ENCODE measurements around the gene ZNF710. TPM values are rescaled to one million over a fixed set of nuclear protein-coding genes. Genes with fewer than 3 reads are reported as not detected.

Gene ZNF710
- total RNA-seq, 1 donor from 2014 or later = 26.8 TPM

DNA sequence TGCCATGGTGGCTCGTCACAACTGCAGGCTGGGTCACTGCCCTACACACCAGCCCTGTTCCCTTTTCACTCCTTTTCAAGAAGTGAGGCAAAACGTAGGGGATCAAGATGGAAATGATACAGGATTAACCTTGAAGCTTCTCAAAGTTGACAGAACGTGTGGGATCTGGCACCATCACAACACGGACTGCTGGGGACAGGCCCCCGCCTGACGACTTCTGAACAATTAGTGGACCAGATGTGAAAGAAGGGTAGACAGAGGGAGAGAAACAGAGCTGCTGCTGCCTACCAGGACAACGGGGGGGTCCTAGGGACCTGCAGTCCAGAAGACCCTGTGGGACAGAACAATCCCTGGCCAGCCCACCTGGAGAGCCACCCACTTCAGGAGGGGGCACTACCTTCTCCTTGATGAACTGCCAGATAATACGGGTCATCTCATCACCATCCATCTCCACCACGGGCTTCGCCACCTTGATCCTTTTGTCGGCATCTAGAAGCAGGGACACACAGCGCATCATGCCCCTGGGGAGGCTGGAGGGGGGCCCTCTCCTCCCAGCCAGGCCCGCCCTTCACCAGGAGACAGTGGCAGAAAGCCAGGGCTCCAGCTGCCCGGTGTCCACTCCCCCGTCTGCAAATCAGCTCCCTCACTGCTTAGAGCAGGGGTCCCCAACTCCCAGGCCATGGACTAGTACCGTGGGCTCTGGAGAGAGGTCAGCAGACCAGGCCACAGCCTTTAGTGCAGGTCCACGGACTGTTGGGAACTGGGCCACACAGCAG, 90.2 kb downstream of the ZNF710 start:
- TF ChIP-seq, protein P1, sequence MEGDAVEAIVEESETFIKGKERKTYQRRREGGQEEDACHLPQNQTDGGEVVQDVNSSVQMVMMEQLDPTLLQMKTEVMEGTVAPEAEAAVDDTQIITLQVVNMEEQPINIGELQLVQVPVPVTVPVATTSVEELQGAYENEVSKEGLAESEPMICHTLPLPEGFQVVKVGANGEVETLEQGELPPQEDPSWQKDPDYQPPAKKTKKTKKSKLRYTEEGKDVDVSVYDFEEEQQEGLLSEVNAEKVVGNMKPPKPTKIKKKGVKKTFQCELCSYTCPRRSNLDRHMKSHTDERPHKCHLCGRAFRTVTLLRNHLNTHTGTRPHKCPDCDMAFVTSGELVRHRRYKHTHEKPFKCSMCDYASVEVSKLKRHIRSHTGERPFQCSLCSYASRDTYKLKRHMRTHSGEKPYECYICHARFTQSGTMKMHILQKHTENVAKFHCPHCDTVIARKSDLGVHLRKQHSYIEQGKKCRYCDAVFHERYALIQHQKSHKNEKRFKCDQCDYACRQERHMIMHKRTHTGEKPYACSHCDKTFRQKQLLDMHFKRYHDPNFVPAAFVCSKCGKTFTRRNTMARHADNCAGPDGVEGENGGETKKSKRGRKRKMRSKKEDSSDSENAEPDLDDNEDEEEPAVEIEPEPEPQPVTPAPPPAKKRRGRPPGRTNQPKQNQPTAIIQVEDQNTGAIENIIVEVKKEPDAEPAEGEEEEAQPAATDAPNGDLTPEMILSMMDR (IDR thresholded peaks at IDR 0.05; ENCODE audit: insufficient read depth, low read length, poor library complexity, severe bottlenecking) = no peak
- no peak for DNase-seq (ENCODE audit: low read depth)
- peaks cover 4% of the 10 kb centered on the region for H3K36me3 ChIP-seq (ENCODE audit: control insufficient read depth, insufficient read depth, low read length)
- H3K4me3 ChIP-seq (ENCODE audit: low read depth, low read length) = no peak overlapping the region
- H3K27me3 ChIP-seq (ENCODE audit: control insufficient read depth, insufficient read depth, low read length) = no peaks in the 10 kb centered on the region

DNA sequence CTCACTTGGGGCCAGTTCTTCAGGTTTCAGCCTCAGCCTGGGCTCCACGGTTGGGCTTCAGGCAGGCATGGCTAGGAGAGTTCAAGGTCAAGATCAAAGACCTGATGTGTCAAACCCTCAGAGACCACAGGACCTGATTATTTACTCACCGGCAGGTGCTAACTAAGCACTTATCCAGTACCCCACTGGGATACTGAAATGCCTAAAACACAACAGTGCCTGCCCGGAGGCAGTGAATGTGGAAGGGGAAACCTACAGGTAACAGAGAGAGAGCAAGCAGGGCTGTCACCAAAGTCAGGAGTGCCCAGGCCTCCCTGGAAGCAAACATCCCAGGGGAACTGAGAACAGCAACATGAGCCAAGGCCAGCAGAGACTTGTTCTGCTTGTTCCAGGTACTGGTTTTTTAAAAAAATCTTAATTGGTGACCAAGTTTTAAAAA, 94.4 kb downstream of the ZNF710 start:
- H3K36me3 ChIP-seq (ENCODE audit: control insufficient read depth, insufficient read depth, low read length) = no peaks in the 10 kb centered on the region
- TF ChIP-seq, protein P1 (IDR thresholded peaks at IDR 0.05; ENCODE audit: insufficient read depth, low read length, poor library complexity, severe bottlenecking) = no peak
- no peak overlapping the region for H3K4me3 ChIP-seq (ENCODE audit: low read depth, low read length)
- no peak for DNase-seq (ENCODE audit: low read depth)
- no peaks in the 10 kb centered on the region for H3K27me3 ChIP-seq (ENCODE audit: control insufficient read depth, insufficient read depth, low read length)

DNA sequence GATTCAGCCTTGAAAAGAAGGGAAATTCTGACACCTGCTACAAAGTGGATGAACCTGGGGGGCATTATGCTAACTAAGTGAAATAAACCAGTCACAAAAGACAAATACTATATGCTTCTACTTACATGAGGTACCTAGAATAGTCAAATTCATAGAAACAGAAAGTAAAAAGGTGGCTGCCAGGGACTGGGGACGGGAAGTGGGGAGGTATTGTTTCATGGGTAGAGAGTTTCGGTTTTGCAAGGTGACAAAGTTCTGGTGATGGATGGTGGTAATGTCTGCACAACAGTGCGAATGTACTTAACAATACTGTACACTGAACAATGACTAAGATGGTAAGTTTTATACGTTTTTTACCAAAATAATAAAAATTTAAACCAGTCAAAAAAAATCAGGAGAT, 96.4 kb downstream of the ZNF710 start:
- Histone ChIP-seq H3K4me3 (ENCODE audit: low read depth, low read length) (no peak overlapping the region), H3K36me3 (ENCODE audit: control insufficient read depth, insufficient read depth, low read length) (no peaks in the 10 kb centered on the region), H3K27me3 (ENCODE audit: control insufficient read depth, insufficient read depth, low read length) (no peaks in the 10 kb centered on the region)
- TF ChIP-seq, protein P1 (IDR thresholded peaks at IDR 0.05; ENCODE audit: insufficient read depth, low read length, poor library complexity, severe bottlenecking) = no peak
- no peak for DNase-seq (ENCODE audit: low read depth)

DNA sequence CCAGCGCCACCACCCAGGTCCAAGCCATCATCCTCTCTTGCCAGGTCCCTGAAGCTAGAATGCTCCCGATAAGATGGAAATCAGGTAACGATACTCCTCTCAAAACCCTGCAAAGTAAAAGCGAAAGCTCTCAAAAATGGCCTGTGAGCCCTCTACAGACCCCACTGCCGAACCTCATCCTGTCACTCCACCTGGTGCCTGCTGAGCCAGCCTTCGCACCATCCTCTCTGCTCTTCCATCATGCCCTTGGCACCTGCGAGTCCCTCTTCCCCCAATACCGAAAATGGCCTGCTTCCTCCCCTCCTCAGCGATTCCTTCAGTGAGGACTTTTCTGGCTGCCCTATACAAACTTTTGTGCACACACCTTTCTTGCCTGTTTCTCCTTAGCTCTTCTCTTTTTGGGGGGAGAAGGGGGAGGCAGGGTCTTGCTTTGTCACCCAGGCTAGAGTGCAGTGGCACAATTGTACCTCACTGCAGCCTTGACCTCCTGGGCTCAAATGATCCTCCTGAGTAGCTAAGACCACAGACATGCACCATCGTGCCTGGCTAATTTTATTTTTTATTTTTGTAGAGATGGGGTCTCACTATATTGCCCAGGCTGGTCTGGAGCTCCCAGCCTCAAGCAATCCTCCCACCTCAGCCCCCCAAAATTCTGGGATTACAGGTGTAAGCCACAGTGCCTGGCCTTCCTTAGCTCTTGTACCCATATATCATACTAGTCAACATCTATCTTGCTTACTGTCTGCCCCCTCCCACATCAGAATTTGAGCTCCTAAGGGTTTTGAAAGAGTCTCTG, 98.1 kb downstream of the ZNF710 start:
- Histone ChIP-seq H3K27me3 (ENCODE audit: control insufficient read depth, insufficient read depth, low read length) (no peaks in the 10 kb centered on the region), H3K36me3 (ENCODE audit: control insufficient read depth, insufficient read depth, low read length) (no peaks in the 10 kb centered on the region), H3K4me3 (ENCODE audit: low read depth, low read length) (no peak overlapping the region)
- TF ChIP-seq, protein P1 (IDR thresholded peaks at IDR 0.05; ENCODE audit: insufficient read depth, low read length, poor library complexity, severe bottlenecking) = no peak
- DNase-seq (ENCODE audit: low read depth) = no peak

DNA sequence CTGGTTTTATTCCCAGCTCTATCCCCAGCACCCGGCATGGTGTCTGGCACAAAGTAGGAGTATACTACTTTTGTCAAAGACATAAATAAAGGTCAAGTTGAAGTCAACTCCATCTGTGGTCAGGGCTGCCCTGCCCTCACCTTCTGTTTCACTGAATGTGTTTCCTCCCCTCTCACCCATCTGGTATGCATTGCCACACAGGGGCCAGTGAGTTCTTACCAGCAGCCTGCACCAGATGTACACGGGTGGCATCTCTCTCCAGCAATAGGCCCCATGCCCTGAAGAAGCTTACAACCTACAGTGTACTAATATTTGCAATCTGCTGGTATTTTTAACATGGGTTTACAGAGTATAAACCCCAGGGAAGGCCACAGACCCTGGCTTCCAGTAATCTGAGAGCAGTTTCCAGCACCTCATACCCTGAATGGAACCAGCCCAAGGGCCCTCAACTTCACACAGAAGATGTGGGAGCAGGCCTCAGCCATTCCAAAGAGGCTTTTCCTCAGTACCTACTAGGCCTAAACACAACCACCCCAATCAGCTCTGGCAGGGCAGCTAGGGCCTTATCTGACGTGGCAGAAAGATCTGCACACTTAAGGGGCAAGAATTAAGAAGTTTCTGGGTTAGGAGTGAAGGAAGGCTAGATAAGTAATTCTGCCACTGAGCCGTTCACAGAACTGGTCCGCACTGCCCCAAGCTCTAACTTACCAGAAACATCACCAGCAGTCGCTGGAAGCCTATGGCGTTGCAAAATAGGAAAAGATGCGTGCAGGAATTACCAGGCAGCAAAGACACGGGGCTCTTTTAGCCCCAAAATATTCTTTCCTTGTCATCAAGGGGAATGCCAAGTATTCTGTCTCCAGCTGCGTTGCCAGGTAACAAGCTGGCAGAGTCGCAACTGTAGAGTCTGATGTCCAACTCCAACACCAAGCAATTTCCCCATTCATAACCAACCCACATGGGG, 99.0 kb downstream of the ZNF710 start:
- Histone ChIP-seq H3K27me3 (ENCODE audit: control insufficient read depth, insufficient read depth, low read length) (no peaks in the 10 kb centered on the region), H3K36me3 (ENCODE audit: control insufficient read depth, insufficient read depth, low read length) (no peaks in the 10 kb centered on the region), H3K4me3 (ENCODE audit: low read depth, low read length) (no peak overlapping the region)
- TF ChIP-seq, protein P1 (IDR thresholded peaks at IDR 0.05; ENCODE audit: insufficient read depth, low read length, poor library complexity, severe bottlenecking) = no peak
- no peak for DNase-seq (ENCODE audit: low read depth)
